Epithelial cell of proximal tubule (primary cell): Measurements from ENCODE around the gene SMAD6. TPM values are rescaled to one million over a fixed set of nuclear protein-coding genes. Genes with fewer than 3 reads are reported as not detected.
"Not testable (repeated sequence)": the region's sequence is repeated elsewhere in the genome, so short reads cannot be mapped to it uniquely, and the experiment has no call there.

Experiments used
- DNase-seq: peaks from one replicate; pipeline ENCODE4 v3.0.0-alpha.2; 2011; ENCODE audit warnings: low read depth
- H3K4me3 ChIP-seq: 2 replicates; pipeline ENCODE4 v1.5.1; 2011; ENCODE audit warnings: low read depth, mild to moderate bottlenecking, low read length
- CTCF ChIP-seq: conservative IDR thresholded peaks from 2 replicates; pipeline ENCODE4 v1.5.1; 2012; ENCODE audit warnings: low read depth, mild to moderate bottlenecking, low read length
- total RNA-seq: library from RNA; depleted of rRNA; stranded (reverse); fragments of >200 nt; gene quantifications from 2 replicates; pipeline ENCODE4 v1.2.3, GENCODE V29; 2015

Gene SMAD6
- total RNA-seq, 1 donor from 2014 or later: 22.1 TPM

- TF ChIP-seq CTCF: no peak
- H3K4me3 ChIP-seq: no peak overlapping the region
- no peak for DNase-seq
These were observed 125.1 kb downstream of the SMAD6 start for GRCh38 chr15:66827039-66827697.

GRCh38 chr15:66827698-66828055, 125.6 kb downstream of the SMAD6 start:
- no peak for DNase-seq
- no peak overlapping the region for H3K4me3 ChIP-seq
- TF ChIP-seq CTCF: no peak

GRCh38 chr15:66828817-66829541, 126.9 kb downstream of the SMAD6 start:
- DNase-seq, H3K4me3 ChIP-seq: not testable (repeated sequence)

GRCh38 chr15:66829551-66830121, 127.6 kb downstream of the SMAD6 start:
- no peak for TF ChIP-seq CTCF
- DNase-seq: no peak
- no peak overlapping the region for H3K4me3 ChIP-seq

GRCh38 chr15:66830358-66830757, 128.3 kb downstream of the SMAD6 start:
- DNase-seq: no peak
- no peak for TF ChIP-seq CTCF
- H3K4me3 ChIP-seq: no peak overlapping the region

GRCh38 chr15:66830823-66831222, 128.8 kb downstream of the SMAD6 start:
- H3K4me3 ChIP-seq: no peak overlapping the region
- DNase-seq: no peak
- TF ChIP-seq CTCF: no peak

GRCh38 chr15:66831289-66831688, 129.3 kb downstream of the SMAD6 start:
- H3K4me3 ChIP-seq: no peak overlapping the region
- no peak for TF ChIP-seq CTCF
- DNase-seq: no peak
